ENCODE results near the gene MICA.

MICA gene

GRCh38 chr6:31381666-31382065, 21.7 kb upstream of the MICA start:
- Histone ChIP-seq H2BK12ac (ENCODE audit: low read length) (no peak overlapping the region), H3K23ac (ENCODE audit: low read length) (no peak overlapping the region), H4K8ac (ENCODE audit: low read depth, low read length) (no peak overlapping the region), H4K91ac (ENCODE audit: low read depth, low read length) (no peak overlapping the region), H3K79me1 (ENCODE audit: low read length) (no peaks in the 10 kb centered on the region), H2BK120ac (ENCODE audit: insufficient read depth, low read length, poor library complexity) (no peak overlapping the region), H3K9me3 (ENCODE audit: insufficient read depth, low read depth, low read length) (no peaks in the 10 kb centered on the region), H3K27ac (ENCODE audit: low read depth, low read length) (no peak overlapping the region), H2BK5ac (ENCODE audit: low read depth, low read length, poor library complexity) (no peak overlapping the region), H3K9ac (ENCODE audit: low read length) (no peak overlapping the region), H2AFZ (ENCODE audit: insufficient read depth, low read length, poor library complexity) (no peak overlapping the region), H3K4me1 (ENCODE audit: control insufficient read depth in 1 of 2, insufficient read depth in 2 of 2, low read length in 2 of 2) (no peaks in the 10 kb centered on the region), H3K36me3 (ENCODE audit: control insufficient read depth in 1 of 2, insufficient read depth in 2 of 2, low read length in 2 of 2) (no peaks in the 10 kb centered on the region), H2AK5ac (ENCODE audit: low read length) (no peak overlapping the region), H3K4ac (ENCODE audit: low read depth, low read length) (no peak overlapping the region), H4K12ac (ENCODE audit: low read depth, low read length) (no peak overlapping the region), H3K4me3 (ENCODE audit: low read depth, low read length) (no peak overlapping the region), H3K18ac (ENCODE audit: low read length) (no peak overlapping the region), H3K4me2 (ENCODE audit: low read length) (no peak overlapping the region), H3K27me3 (ENCODE audit: insufficient read depth, low read length) (no peaks in the 10 kb centered on the region), H3K14ac (ENCODE audit: low read length) (no peak overlapping the region), H3K79me2 (ENCODE audit: control insufficient read depth, insufficient read depth, low read length, poor library complexity) (no peaks in the 10 kb centered on the region)
- DNase-seq, result no peak
- WGBS (ENCODE audit: extremely low coverage, insufficient coverage, insufficient read length), result no CpG with 5 or more reads among the region's 4 CpGs

- DNase-seq, result peak; percentile 31 to 57
- Histone ChIP-seq H3K4me1 (ENCODE audit: control insufficient read depth in 1 of 2, insufficient read depth in 2 of 2, low read length in 2 of 2) (no peaks in the 10 kb centered on the region), H2BK12ac (ENCODE audit: low read length) (no peak overlapping the region)
Observed at GRCh38 chr6:31383149-31383548, 20.2 kb upstream of the MICA start.

GRCh38 chr6:31385041-31385440, 18.4 kb upstream of the MICA start:
- Histone ChIP-seq H4K91ac (ENCODE audit: low read depth, low read length) (no peak overlapping the region), H3K18ac (ENCODE audit: low read length) (no peak overlapping the region), H3K9ac (ENCODE audit: low read length) (no peak overlapping the region), H3K4me1 (ENCODE audit: control insufficient read depth in 1 of 2, insufficient read depth in 2 of 2, low read length in 2 of 2) (no peaks in the 10 kb centered on the region), H3K9me3 (ENCODE audit: insufficient read depth, low read depth, low read length) (no peaks in the 10 kb centered on the region), H3K4ac (ENCODE audit: low read depth, low read length) (no peak overlapping the region), H3K4me3 (ENCODE audit: low read depth, low read length) (no peak overlapping the region), H4K8ac (ENCODE audit: low read depth, low read length) (no peak overlapping the region), H3K36me3 (ENCODE audit: control insufficient read depth in 1 of 2, insufficient read depth in 2 of 2, low read length in 2 of 2) (no peaks in the 10 kb centered on the region), H2BK5ac (ENCODE audit: low read depth, low read length, poor library complexity) (no peak overlapping the region), H3K27me3 (ENCODE audit: insufficient read depth, low read length) (no peaks in the 10 kb centered on the region), H3K79me1 (ENCODE audit: low read length) (no peaks in the 10 kb centered on the region), H2AFZ (ENCODE audit: insufficient read depth, low read length, poor library complexity) (no peak overlapping the region), H3K23ac (ENCODE audit: low read length) (no peak overlapping the region), H2AK5ac (ENCODE audit: low read length) (no peak overlapping the region), H3K79me2 (ENCODE audit: control insufficient read depth, insufficient read depth, low read length, poor library complexity) (no peaks in the 10 kb centered on the region), H4K12ac (ENCODE audit: low read depth, low read length) (no peak overlapping the region), H3K4me2 (ENCODE audit: low read length) (no peak overlapping the region), H3K27ac (ENCODE audit: low read depth, low read length) (no peak overlapping the region), H2BK12ac (ENCODE audit: low read length) (no peak overlapping the region), H3K14ac (ENCODE audit: low read length) (no peak overlapping the region), H2BK120ac (ENCODE audit: insufficient read depth, low read length, poor library complexity) (no peak overlapping the region)
- DNase-seq, result no peak
- no CpG with 5 or more reads among the region's 3 CpGs for WGBS (ENCODE audit: extremely low coverage, insufficient coverage, insufficient read length)

More at GRCh38 chr6:31383149-31383548, 20.2 kb upstream of the MICA start:
- Histone ChIP-seq H3K18ac (ENCODE audit: low read length) (no peak overlapping the region), H3K27me3 (ENCODE audit: insufficient read depth, low read length) (no peaks in the 10 kb centered on the region), H3K79me1 (ENCODE audit: low read length) (no peaks in the 10 kb centered on the region), H2AFZ (ENCODE audit: insufficient read depth, low read length, poor library complexity) (no peak overlapping the region), H3K4me3 (ENCODE audit: low read depth, low read length) (no peak overlapping the region), H3K79me2 (ENCODE audit: control insufficient read depth, insufficient read depth, low read length, poor library complexity) (no peaks in the 10 kb centered on the region), H3K27ac (ENCODE audit: low read depth, low read length) (no peak overlapping the region), H3K4ac (ENCODE audit: low read depth, low read length) (no peak overlapping the region), H3K36me3 (ENCODE audit: control insufficient read depth in 1 of 2, insufficient read depth in 2 of 2, low read length in 2 of 2) (no peaks in the 10 kb centered on the region), H2BK120ac (ENCODE audit: insufficient read depth, low read length, poor library complexity) (no peak overlapping the region), H3K9ac (ENCODE audit: low read length) (no peak overlapping the region), H2BK5ac (ENCODE audit: low read depth, low read length, poor library complexity) (no peak overlapping the region), H3K9me3 (ENCODE audit: insufficient read depth, low read depth, low read length) (no peaks in the 10 kb centered on the region), H4K8ac (ENCODE audit: low read depth, low read length) (no peak overlapping the region), H3K4me2 (ENCODE audit: low read length) (no peak overlapping the region), H4K12ac (ENCODE audit: low read depth, low read length) (no peak overlapping the region), H4K91ac (ENCODE audit: low read depth, low read length) (no peak overlapping the region), H3K23ac (ENCODE audit: low read length) (no peak overlapping the region), H3K14ac (ENCODE audit: low read length) (no peak overlapping the region), H2AK5ac (ENCODE audit: low read length) (no peak overlapping the region)
- no CpG with 5 or more reads among the region's 5 CpGs for WGBS (ENCODE audit: extremely low coverage, insufficient coverage, insufficient read length)

GRCh38 chr6:31386099-31386498, 17.3 kb upstream of the MICA start:
- H3K79me2 ChIP-seq (ENCODE audit: control insufficient read depth, insufficient read depth, low read length, poor library complexity), result no peaks in the 10 kb centered on the region
- H3K4me1 ChIP-seq (ENCODE audit: control insufficient read depth in 1 of 2, insufficient read depth in 2 of 2, low read length in 2 of 2), result no peaks in the 10 kb centered on the region
- no peaks in the 10 kb centered on the region for H3K27me3 ChIP-seq (ENCODE audit: insufficient read depth, low read length)
- H3K4me3 ChIP-seq (ENCODE audit: low read depth, low read length), result no peak overlapping the region
- no peak overlapping the region for H3K9ac ChIP-seq (ENCODE audit: low read length)
- no peaks in the 10 kb centered on the region for H3K9me3 ChIP-seq (ENCODE audit: insufficient read depth, low read depth, low read length)
- H4K91ac ChIP-seq (ENCODE audit: low read depth, low read length), result no peak overlapping the region
- no peak overlapping the region for H3K4me2 ChIP-seq (ENCODE audit: low read length)
- no peak for DNase-seq
- no peaks in the 10 kb centered on the region for H3K36me3 ChIP-seq (ENCODE audit: control insufficient read depth in 1 of 2, insufficient read depth in 2 of 2, low read length in 2 of 2)
- no peak overlapping the region for H3K18ac ChIP-seq (ENCODE audit: low read length)
- H2AK5ac ChIP-seq (ENCODE audit: low read length), result no peak overlapping the region
- H3K79me1 ChIP-seq (ENCODE audit: low read length), result no peaks in the 10 kb centered on the region
- no peak overlapping the region for H2BK5ac ChIP-seq (ENCODE audit: low read depth, low read length, poor library complexity)
- no CpG with 5 or more reads among the region's 3 CpGs for WGBS (ENCODE audit: extremely low coverage, insufficient coverage, insufficient read length)
- no peak overlapping the region for H3K14ac ChIP-seq (ENCODE audit: low read length)
- no peak overlapping the region for H4K12ac ChIP-seq (ENCODE audit: low read depth, low read length)
- H3K4ac ChIP-seq (ENCODE audit: low read depth, low read length), result no peak overlapping the region
- H3K23ac ChIP-seq (ENCODE audit: low read length), result no peak overlapping the region
- no peak overlapping the region for H2AFZ ChIP-seq (ENCODE audit: insufficient read depth, low read length, poor library complexity)
- no peak overlapping the region for H3K27ac ChIP-seq (ENCODE audit: low read depth, low read length)
- H4K8ac ChIP-seq (ENCODE audit: low read depth, low read length), result no peak overlapping the region
- no peak overlapping the region for H2BK12ac ChIP-seq (ENCODE audit: low read length)
- no peak overlapping the region for H2BK120ac ChIP-seq (ENCODE audit: insufficient read depth, low read length, poor library complexity)
